ENCODE measurements around the gene TRIM17.

GRCh38 chr1:228437424-228437962 lies 20.8 kb upstream of the TRIM17 start:
- TF ChIP-seq POLR2AphosphoS5 (IDR thresholded peaks at IDR 0.05; ENCODE audit: low read depth, low read length) (no peak), POLR2A (IDR thresholded peaks at IDR 0.05; ENCODE audit: low read depth, low read length) (no peak), TAF1 (IDR thresholded peaks at IDR 0.05; ENCODE audit: low read depth, low read length) (no peak), SPI1 (IDR thresholded peaks at IDR 0.05; ENCODE audit: low read depth, low read length) (no peak), PAX5 (IDR thresholded peaks at IDR 0.05; ENCODE audit: insufficient read depth, low read length, severe bottlenecking) (no peak), POU2F2 (IDR thresholded peaks at IDR 0.05; ENCODE audit: low read depth, low read length) (no peak)

Data from GM12891 (cell line).